ENCODE results near the gene APOL4.

DNA sequence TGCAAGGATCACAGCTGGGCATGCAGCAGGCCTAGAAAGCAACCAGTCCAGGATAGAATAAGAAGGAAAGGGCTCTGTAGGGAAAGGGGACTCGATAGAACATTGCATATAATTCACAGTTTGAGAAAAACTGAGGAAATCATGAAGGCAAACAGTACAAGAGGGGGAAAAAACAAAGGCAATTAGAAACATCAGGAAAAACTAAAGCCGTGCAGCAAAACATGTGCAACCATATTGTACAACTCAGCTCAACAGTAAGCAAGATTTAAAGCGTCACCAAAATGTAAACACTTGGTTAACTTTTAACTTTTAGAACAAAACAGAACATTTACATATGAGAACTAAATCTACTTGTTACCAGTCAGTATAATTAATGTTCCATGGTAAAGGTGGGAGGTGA lies 49.5 kb downstream of the APOL4 start:
- TF ChIP-seq, protein P1, sequence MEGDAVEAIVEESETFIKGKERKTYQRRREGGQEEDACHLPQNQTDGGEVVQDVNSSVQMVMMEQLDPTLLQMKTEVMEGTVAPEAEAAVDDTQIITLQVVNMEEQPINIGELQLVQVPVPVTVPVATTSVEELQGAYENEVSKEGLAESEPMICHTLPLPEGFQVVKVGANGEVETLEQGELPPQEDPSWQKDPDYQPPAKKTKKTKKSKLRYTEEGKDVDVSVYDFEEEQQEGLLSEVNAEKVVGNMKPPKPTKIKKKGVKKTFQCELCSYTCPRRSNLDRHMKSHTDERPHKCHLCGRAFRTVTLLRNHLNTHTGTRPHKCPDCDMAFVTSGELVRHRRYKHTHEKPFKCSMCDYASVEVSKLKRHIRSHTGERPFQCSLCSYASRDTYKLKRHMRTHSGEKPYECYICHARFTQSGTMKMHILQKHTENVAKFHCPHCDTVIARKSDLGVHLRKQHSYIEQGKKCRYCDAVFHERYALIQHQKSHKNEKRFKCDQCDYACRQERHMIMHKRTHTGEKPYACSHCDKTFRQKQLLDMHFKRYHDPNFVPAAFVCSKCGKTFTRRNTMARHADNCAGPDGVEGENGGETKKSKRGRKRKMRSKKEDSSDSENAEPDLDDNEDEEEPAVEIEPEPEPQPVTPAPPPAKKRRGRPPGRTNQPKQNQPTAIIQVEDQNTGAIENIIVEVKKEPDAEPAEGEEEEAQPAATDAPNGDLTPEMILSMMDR (optimal IDR thresholded peaks at IDR 0.05 in 1 of 3, IDR thresholded peaks at IDR 0.05 in 1 of 3, conservative IDR thresholded peaks at IDR 0.05 in 1 of 3; ENCODE audit: extremely low read depth in 1 of 3, insufficient read depth in 2 of 3, low read length in 3 of 3): no peak
- TF ChIP-seq EZH2 (IDR thresholded peaks at IDR 0.05; ENCODE audit: low read length): no peak

All from keratinocyte (primary cell).